HepG2 (cell line): ENCODE data around the gene PPCS. TPM values are rescaled to one million over a fixed set of nuclear protein-coding genes. Genes with fewer than 3 reads are reported as not detected.
A peak's percentile ranks its signal among the peaks of the same experiment; 100 is the strongest.

Experiments used
- ADNP ChIP-seq: sonication (generic); formaldehyde crosslinking; IDR thresholded peaks from 2 replicates; pipeline ENCODE4 v1.4.0; 2020; ENCODE audit warnings: missing genetic modification reagents
- HOMEZ ChIP-seq: IDR thresholded peaks from 2 replicates; pipeline ENCODE4 v1.6.1; 2016; ENCODE audit warnings: low read depth
- IKZF5 ChIP-seq: IDR thresholded peaks from 2 replicates; pipeline ENCODE4 v1.6.1; 2018; ENCODE audit warnings: missing genetic modification reagents, mild to moderate bottlenecking, missing compliant biosample characterization
- MAZ ChIP-seq, 2 experiments: sonication (generic) in 1 of 2; formaldehyde crosslinking in 1 of 2; IDR thresholded peaks; 2 replicates each; pipeline versions ENCODE4 v1.5.0 to v1.6.1; 2012 to 2020; ENCODE audit warnings: low read depth in 2 of 2, mild to moderate bottlenecking in 2 of 2, borderline replicate concordance in 1 of 2, improper control_type of control experiment in 1 of 2, low read length in 1 of 2, missing genetic modification reagents in 1 of 2, moderate library complexity in 1 of 2
- NFAT5 ChIP-seq: sonication (generic); formaldehyde crosslinking; IDR thresholded peaks from 2 replicates; pipeline ENCODE4 v1.4.0; 2020; ENCODE audit warnings: missing genetic modification reagents
- PPARG ChIP-seq: conservative IDR thresholded peaks from 2 replicates; pipeline ENCODE4 v1.6.1; 2016; ENCODE audit warnings: missing biosample characterization, missing genetic modification reagents
- TMF1 ChIP-seq: sonication (generic); formaldehyde crosslinking; IDR thresholded peaks from 2 replicates; pipeline ENCODE4 v1.8.1; 2022; ENCODE audit warnings: low read depth, missing genetic modification reagents
- TOE1 ChIP-seq: sonication (generic); formaldehyde crosslinking; IDR thresholded peaks from 2 replicates; pipeline ENCODE4 v1.4.0; 2020; ENCODE audit warnings: mild to moderate bottlenecking, missing genetic modification reagents
- ZBTB37 ChIP-seq: sonication (generic); formaldehyde crosslinking; IDR thresholded peaks from 2 replicates; pipeline ENCODE4 v1.4.0; 2020; ENCODE audit warnings: mild to moderate bottlenecking, missing genetic modification reagents
- ZFP90 ChIP-seq: sonication (generic); formaldehyde crosslinking; IDR thresholded peaks from 2 replicates; pipeline ENCODE4 v1.8.0; 2022; ENCODE audit warnings: missing genetic modification reagents, mild to moderate bottlenecking, inconsistent platforms, borderline replicate concordance
- ZNF646 ChIP-seq: sonication (generic); formaldehyde crosslinking; IDR thresholded peaks from 2 replicates; pipeline ENCODE4 v1.9.0; 2021; ENCODE audit warnings: mild to moderate bottlenecking, missing genetic modification reagents
- polyA plus RNA-seq, 8 experiments: library from polyadenylated mRNA; depleted of rRNA in 3 of 8; stranded (reverse) in 7 of 8; unstranded in 1 of 8; fragments of >200 nt; fragmentation: Illumina TruSeq in 4 of 8; extraction: Trizol in 4 of 8; gene quantifications; 2 replicates each; pipeline versions ENCODE4 v1.2.1 to v1.2.3, GENCODE V29; 2011 to 2016; ENCODE audit warnings: low read depth in 4 of 8, missing spikeins in 1 of 8, mixed read lengths in 1 of 8; ENCODE audit not compliant: insufficient read depth in 1 of 8
- total RNA-seq, 5 experiments: library from RNA; depleted of rRNA; stranded (reverse); fragments of >200 nt; fragmentation: Illumina TruSeq; extraction: Trizol; gene quantifications; 2 replicates each; pipeline ENCODE4 v1.2.3, GENCODE V29; 2016; ENCODE audit warnings: low read depth in 1 of 5

Gene PPCS
- total and polyA plus RNA-seq, 2 of the 13 experiments (the other 11 are each of a cell fraction or from before 2014, with no cell fraction given) = 13.4 to 38.9 TPM

GRCh38 chr1:42456010-42456753 lies at the start of gene PPCS, which contains the start of gene ZMYND12 (continued):
- TF ChIP-seq ZNF646 (CRISPR knock-in tag) (0 out of 2 replicates have a peak, but pooled peaks have one; percentile 29), IKZF5 (CRISPR knock-in tag) (peak; percentile 32), ZBTB37 (CRISPR knock-in tag) (no peak), ZFP90 (CRISPR knock-in tag) (peak; percentile 51; the same call in 1 of the 2 replicates), TMF1 (CRISPR knock-in tag) (peak; percentile 46; the same call in 1 of the 2 replicates), ADNP (CRISPR knock-in tag) (no peak), PPARG (CRISPR knock-in tag) (no peak), MAZ (IDR thresholded peaks at IDR 0.05; ENCODE audit: borderline replicate concordance, low read depth, low read length) (no peak), MAZ (CRISPR knock-in tag; IDR thresholded peaks at IDR 0.05; ENCODE audit: low read depth) (peak; percentile 64; the same call in 1 of the 2 replicates), HOMEZ (CRISPR knock-in tag) (no peak), TOE1 (CRISPR knock-in tag) (no peak), NFAT5 (no peak)
